Activated naive CD4-positive, alpha-beta T cell treated with anti-CD3 and anti-CD28 coated beads, Interleukin-2, amount 50 U/mL, for 72 hours (primary cell): ENCODE results near the gene SS18L1. TPM values are rescaled to one million over a fixed set of nuclear protein-coding genes. Genes with fewer than 3 reads are reported as not detected.

Experiments used
- ATAC-seq, 2 donors: fragments of 150-1000 bp; cut with Tn5 transposase; 2 replicates each; pipeline ENCODE4 v1.10.0; 2021; ENCODE audit warnings: mild to moderate bottlenecking in 2 of 2, moderate library complexity in 2 of 2
- DNase-seq, 2 donors: peaks; one replicate each; pipeline ENCODE4 v3.0.0; 2021 to 2022; ENCODE audit warnings: low spot score in 2 of 2
- H3K27ac Mint-ChIP-seq, 2 donors: one replicate each; pipeline ENCODE4 v1.8.0; 2022; ENCODE audit warnings: mild to moderate bottlenecking in 2 of 2, mixed read lengths in 2 of 2
- H3K36me3 Mint-ChIP-seq, 2 donors: one replicate each; pipeline ENCODE4 v1.8.0; 2022; ENCODE audit warnings: mixed read lengths in 2 of 2
- H3K9me3 Mint-ChIP-seq, 2 donors: one replicate each; pipeline ENCODE4 v1.8.0; 2022; ENCODE audit warnings: mixed read lengths in 2 of 2
- total RNA-seq, 2 donors: library from RNA; stranded (reverse); gene quantifications; one replicate each; pipeline ENCODE4 v1.2.3, GENCODE V29; 2022

SS18L1 gene
- total RNA-seq, 2 donors from 2014 or later = 21.7 to 52.4 TPM

GRCh38 chr20:62157387-62158087 lies 14.0 kb downstream of the SS18L1 start:
- Mint-ChIP-seq H3K27ac (no peak overlapping the region), H3K36me3 (peaks cover 8 to 25% of the 10 kb centered on the region in 2 donors), H3K9me3 (peaks cover 0 to 4% of the 10 kb centered on the region in 2 donors)
- DNase-seq (no peak), ATAC-seq (no peak)

GRCh38 chr20:62158088-62158400 lies 14.5 kb downstream of the SS18L1 start:
- Mint-ChIP-seq H3K9me3 (no peaks in the 10 kb centered on the region), H3K27ac (no peak overlapping the region), H3K36me3 (peaks cover 8 to 20% of the 10 kb centered on the region in 2 donors)
- ATAC-seq (no peak), DNase-seq (no peak)

GRCh38 chr20:62158541-62158940 lies 15.0 kb downstream of the SS18L1 start:
- Mint-ChIP-seq H3K9me3 (no peaks in the 10 kb centered on the region), H3K36me3 (peaks cover 6 to 15% of the 10 kb centered on the region in 2 donors), H3K27ac (no peak overlapping the region)
- DNase-seq (no peak), ATAC-seq (no peak)

GRCh38 chr20:62159052-62159451 lies 15.5 kb downstream of the SS18L1 start:
- H3K9me3 Mint-ChIP-seq = no peaks in the 10 kb centered on the region
- H3K27ac Mint-ChIP-seq = no peak overlapping the region
- H3K36me3 Mint-ChIP-seq = peaks cover under 1 to 10% of the 10 kb centered on the region in 2 donors
- DNase-seq (no peak), ATAC-seq (no peak)

GRCh38 chr20:62159839-62160238 lies 16.3 kb downstream of the SS18L1 start:
- peak; percentile 50 to 89 for DNase-seq
- ATAC-seq = peak; percentile 72 to 91
- peaks cover 0 to 2% of the 10 kb centered on the region in 2 donors for H3K36me3 Mint-ChIP-seq
- no peaks in the 10 kb centered on the region for H3K9me3 Mint-ChIP-seq
- peak overlapping the region; percentile 3 to 30 for H3K27ac Mint-ChIP-seq

- H3K27ac Mint-ChIP-seq = peak overlapping the region in 1 of 2 donors; percentile 3
- ATAC-seq (no peak), DNase-seq (no peak)
- H3K9me3 Mint-ChIP-seq = no peaks in the 10 kb centered on the region
- H3K36me3 Mint-ChIP-seq = no peaks in the 10 kb centered on the region
These were observed 16.7 kb downstream of the SS18L1 start for GRCh38 chr20:62160253-62160652.

- H3K9me3 Mint-ChIP-seq = no peaks in the 10 kb centered on the region
- H3K36me3 Mint-ChIP-seq = no peaks in the 10 kb centered on the region
- no peak overlapping the region for H3K27ac Mint-ChIP-seq
- DNase-seq (no peak), ATAC-seq (no peak)
These were observed 17.3 kb downstream of the SS18L1 start for GRCh38 chr20:62160876-62161275.

GRCh38 chr20:62161347-62161746 lies 17.8 kb downstream of the SS18L1 start:
- DNase-seq = no peak
- Mint-ChIP-seq H3K9me3 (no peaks in the 10 kb centered on the region), H3K36me3 (no peaks in the 10 kb centered on the region), H3K27ac (no peak overlapping the region)
- ATAC-seq = no peak

GRCh38 chr20:62162765-62163484 lies 19.4 kb downstream of the SS18L1 start:
- no peak for ATAC-seq
- H3K27ac Mint-ChIP-seq = no peak overlapping the region
- no peaks in the 10 kb centered on the region for H3K9me3 Mint-ChIP-seq
- no peak for DNase-seq
- no peaks in the 10 kb centered on the region for H3K36me3 Mint-ChIP-seq

- H3K9me3 Mint-ChIP-seq = no peaks in the 10 kb centered on the region
- H3K36me3 Mint-ChIP-seq = no peaks in the 10 kb centered on the region
- ATAC-seq = no peak
- no peak for DNase-seq
- peak overlapping the region in 1 of 2 donors; percentile 53 for H3K27ac Mint-ChIP-seq
These were observed 19.9 kb downstream of the SS18L1 start for GRCh38 chr20:62163485-62163865.

- no peak for ATAC-seq
- Mint-ChIP-seq H3K9me3 (no peaks in the 10 kb centered on the region), H3K27ac (peak overlapping the region in 1 of 2 donors; percentile 53), H3K36me3 (no peaks in the 10 kb centered on the region)
- DNase-seq = no peak
These were observed 20.6 kb downstream of the SS18L1 start for GRCh38 chr20:62163986-62164762.

GRCh38 chr20:62164879-62165761 lies 21.6 kb downstream of the SS18L1 start:
- Mint-ChIP-seq H3K36me3 (no peaks in the 10 kb centered on the region), H3K27ac (peak overlapping the region; percentile 29 to 40), H3K9me3 (no peaks in the 10 kb centered on the region)
- ATAC-seq (peak in 1 of 2 donors; percentile 13), DNase-seq (no peak)

GRCh38 chr20:62165762-62166399 lies 22.3 kb downstream of the SS18L1 start:
- Mint-ChIP-seq H3K27ac (peak overlapping the region; percentile 29 to 40), H3K9me3 (no peaks in the 10 kb centered on the region), H3K36me3 (no peaks in the 10 kb centered on the region)
- ATAC-seq = no peak
- DNase-seq = no peak

- DNase-seq = no peak
- ATAC-seq = no peak
- no peaks in the 10 kb centered on the region for H3K9me3 Mint-ChIP-seq
- no peak overlapping the region for H3K27ac Mint-ChIP-seq
- no peaks in the 10 kb centered on the region for H3K36me3 Mint-ChIP-seq
These were observed 23.9 kb downstream of the SS18L1 start for GRCh38 chr20:62167474-62167873.

GRCh38 chr20:62168061-62168460 lies 24.5 kb downstream of the SS18L1 start:
- ATAC-seq = no peak
- H3K36me3 Mint-ChIP-seq = no peaks in the 10 kb centered on the region
- peak overlapping the region in 1 of 2 donors; percentile 6 for H3K27ac Mint-ChIP-seq
- H3K9me3 Mint-ChIP-seq = no peaks in the 10 kb centered on the region
- DNase-seq = no peak

- H3K27ac Mint-ChIP-seq = peak overlapping the region in 1 of 2 donors; percentile 6
- ATAC-seq (no peak), DNase-seq (no peak)
- H3K36me3 Mint-ChIP-seq = no peaks in the 10 kb centered on the region
- no peaks in the 10 kb centered on the region for H3K9me3 Mint-ChIP-seq
These were observed 25.4 kb downstream of the SS18L1 start for GRCh38 chr20:62168890-62169435.
